ENCODE data around the gene PROKR2.

Gene PROKR2

GRCh38 chr20:5290596-5290995, 26.2 kb downstream of the PROKR2 start:
- H2AK5ac ChIP-seq (ENCODE audit: low read length, severe bottlenecking): no peak overlapping the region
- H2BK5ac ChIP-seq (ENCODE audit: low read depth, low read length, poor library complexity, severe bottlenecking): no peak overlapping the region
- no peak overlapping the region for H3K18ac ChIP-seq (ENCODE audit: low read depth in 1 of 2, low read length in 2 of 2)
- WGBS: 79% methylated on average over 3 of the region's 6 CpGs
- no peak for DNase-seq
- H3K79me1 ChIP-seq (replicated peaks; ENCODE audit: low read length, poor library complexity, severe bottlenecking): no peaks in the 10 kb centered on the region
- H3K9ac ChIP-seq (ENCODE audit: low read length): no peak overlapping the region
- H3K27me3 ChIP-seq (ENCODE audit: control insufficient read depth in 1 of 2, insufficient read depth in 1 of 2, low read length in 2 of 2): peaks cover 0 to 5% of the 10 kb centered on the region in 2 experiments
- H4K91ac ChIP-seq (ENCODE audit: low read length): no peak overlapping the region
- no peak overlapping the region for H2BK15ac ChIP-seq (ENCODE audit: low read depth, poor library complexity, severe bottlenecking)
- H3K4me2 ChIP-seq (ENCODE audit: low read length, poor library complexity, severe bottlenecking): no peak overlapping the region
- H3K36me3 ChIP-seq (ENCODE audit: control insufficient read depth in 1 of 2, insufficient read depth in 2 of 2, low read depth in 1 of 2, low read length in 2 of 2): no peaks in the 10 kb centered on the region
- H2BK12ac ChIP-seq (ENCODE audit: low read length in 2 of 2): no peak overlapping the region
- no peak overlapping the region for H3K4ac ChIP-seq (ENCODE audit: low read depth in 1 of 2, low read length in 2 of 2)
- H3K9me3 ChIP-seq (ENCODE audit: control insufficient read depth, low read length): no peaks in the 10 kb centered on the region
- H2AFZ ChIP-seq (ENCODE audit: low read depth, low read length): no peak overlapping the region
- H3K23ac ChIP-seq (ENCODE audit: low read length in 2 of 2): no peak overlapping the region
- H2BK120ac ChIP-seq (ENCODE audit: low read depth, low read length): no peak overlapping the region
- H3K4me1 ChIP-seq (ENCODE audit: control insufficient read depth, insufficient read depth, low read depth, low read length): no peaks in the 10 kb centered on the region
- no peak overlapping the region for H3K4me3 ChIP-seq (ENCODE audit: insufficient read depth in 1 of 2, low read depth in 1 of 2, low read length in 2 of 2)
- no peak overlapping the region for H3K14ac ChIP-seq (ENCODE audit: low read length in 2 of 2)
- H3K27ac ChIP-seq (ENCODE audit: low read length, poor library complexity, severe bottlenecking): no peak overlapping the region
- H4K8ac ChIP-seq (ENCODE audit: low read length): no peak overlapping the region

GRCh38 chr20:5282561-5282960, 34.2 kb downstream of the PROKR2 start:
- no peak overlapping the region for H2AFZ ChIP-seq (ENCODE audit: low read depth, low read length)
- H2AK5ac ChIP-seq (ENCODE audit: low read length, severe bottlenecking): no peak overlapping the region
- H3K79me1 ChIP-seq (replicated peaks; ENCODE audit: low read length, poor library complexity, severe bottlenecking): no peaks in the 10 kb centered on the region
- no peak overlapping the region for H3K27ac ChIP-seq (ENCODE audit: low read length, poor library complexity, severe bottlenecking)
- no peak overlapping the region for H3K23ac ChIP-seq (ENCODE audit: low read length in 2 of 2)
- H3K9ac ChIP-seq (ENCODE audit: low read length): no peak overlapping the region
- no peak overlapping the region for H4K91ac ChIP-seq (ENCODE audit: low read length)
- H3K4me3 ChIP-seq (ENCODE audit: insufficient read depth in 1 of 2, low read depth in 1 of 2, low read length in 2 of 2): no peak overlapping the region
- no peak overlapping the region for H3K18ac ChIP-seq (ENCODE audit: low read depth in 1 of 2, low read length in 2 of 2)
- H2BK120ac ChIP-seq (ENCODE audit: low read depth, low read length): no peak overlapping the region
- no peaks in the 10 kb centered on the region for H3K4me1 ChIP-seq (ENCODE audit: control insufficient read depth, insufficient read depth, low read depth, low read length)
- WGBS: 78% methylated on average over 3 of the region's 4 CpGs
- no peak for DNase-seq
- no peak overlapping the region for H2BK5ac ChIP-seq (ENCODE audit: low read depth, low read length, poor library complexity, severe bottlenecking)
- H3K4ac ChIP-seq (ENCODE audit: low read depth in 1 of 2, low read length in 2 of 2): no peak overlapping the region
- no peaks in the 10 kb centered on the region for H3K27me3 ChIP-seq (ENCODE audit: control insufficient read depth in 1 of 2, insufficient read depth in 1 of 2, low read length in 2 of 2)
- H4K8ac ChIP-seq (ENCODE audit: low read length): no peak overlapping the region
- H2BK12ac ChIP-seq (ENCODE audit: low read length in 2 of 2): no peak overlapping the region
- H3K4me2 ChIP-seq (ENCODE audit: low read length, poor library complexity, severe bottlenecking): no peak overlapping the region
- no peak overlapping the region for H2BK15ac ChIP-seq (ENCODE audit: low read depth, poor library complexity, severe bottlenecking)
- H3K9me3 ChIP-seq (ENCODE audit: control insufficient read depth, low read length): no peaks in the 10 kb centered on the region
- no peaks in the 10 kb centered on the region for H3K36me3 ChIP-seq (ENCODE audit: control insufficient read depth in 1 of 2, insufficient read depth in 2 of 2, low read depth in 1 of 2, low read length in 2 of 2)
- no peak overlapping the region for H3K14ac ChIP-seq (ENCODE audit: low read length in 2 of 2)

GRCh38 chr20:5279661-5280060, 37.1 kb downstream of the PROKR2 start:
- H3K14ac ChIP-seq (ENCODE audit: low read length in 2 of 2): no peak overlapping the region
- no peaks in the 10 kb centered on the region for H3K36me3 ChIP-seq (ENCODE audit: control insufficient read depth in 1 of 2, insufficient read depth in 2 of 2, low read depth in 1 of 2, low read length in 2 of 2)
- H2AFZ ChIP-seq (ENCODE audit: low read depth, low read length): no peak overlapping the region
- no peak overlapping the region for H3K4me2 ChIP-seq (ENCODE audit: low read length, poor library complexity, severe bottlenecking)
- H3K4me3 ChIP-seq (ENCODE audit: insufficient read depth in 1 of 2, low read depth in 1 of 2, low read length in 2 of 2): no peak overlapping the region
- no peaks in the 10 kb centered on the region for H3K9me3 ChIP-seq (ENCODE audit: control insufficient read depth, low read length)
- DNase-seq: no peak
- no peak overlapping the region for H2BK15ac ChIP-seq (ENCODE audit: low read depth, poor library complexity, severe bottlenecking)
- H2AK5ac ChIP-seq (ENCODE audit: low read length, severe bottlenecking): no peak overlapping the region
- H2BK12ac ChIP-seq (ENCODE audit: low read length in 2 of 2): no peak overlapping the region
- H3K4me1 ChIP-seq (ENCODE audit: control insufficient read depth, insufficient read depth, low read depth, low read length): no peaks in the 10 kb centered on the region
- H2BK120ac ChIP-seq (ENCODE audit: low read depth, low read length): no peak overlapping the region
- no peaks in the 10 kb centered on the region for H3K27me3 ChIP-seq (ENCODE audit: control insufficient read depth in 1 of 2, insufficient read depth in 1 of 2, low read length in 2 of 2)
- H3K79me1 ChIP-seq (replicated peaks; ENCODE audit: low read length, poor library complexity, severe bottlenecking): no peaks in the 10 kb centered on the region
- no peak overlapping the region for H3K18ac ChIP-seq (ENCODE audit: low read depth in 1 of 2, low read length in 2 of 2)
- no peak overlapping the region for H3K4ac ChIP-seq (ENCODE audit: low read depth in 1 of 2, low read length in 2 of 2)
- no peak overlapping the region for H4K8ac ChIP-seq (ENCODE audit: low read length)
- H2BK5ac ChIP-seq (ENCODE audit: low read depth, low read length, poor library complexity, severe bottlenecking): no peak overlapping the region
- H3K23ac ChIP-seq (ENCODE audit: low read length in 2 of 2): no peak overlapping the region
- H4K91ac ChIP-seq (ENCODE audit: low read length): no peak overlapping the region
- H3K27ac ChIP-seq (ENCODE audit: low read length, poor library complexity, severe bottlenecking): no peak overlapping the region
- H3K9ac ChIP-seq (ENCODE audit: low read length): no peak overlapping the region

DNA sequence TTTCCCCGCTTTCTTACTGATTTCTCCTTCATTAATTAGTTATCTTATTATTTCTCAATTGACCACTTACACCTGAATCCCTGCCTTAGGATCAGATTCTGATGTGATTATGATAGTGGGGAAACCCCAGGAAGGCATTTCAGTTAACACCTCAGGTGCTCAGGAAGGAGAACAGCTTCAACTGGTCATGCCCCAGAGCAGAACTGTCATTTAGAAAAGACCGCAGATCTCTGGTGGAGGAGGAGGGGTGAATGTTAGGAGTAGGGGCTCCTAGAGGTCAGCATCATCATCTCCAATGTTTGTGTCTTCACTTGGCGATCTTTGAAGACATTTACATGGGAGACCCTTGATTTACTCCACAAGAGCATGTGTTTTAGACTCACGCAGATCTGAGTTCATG, 44.5 kb downstream of the PROKR2 start:
- no peak overlapping the region for H2BK12ac ChIP-seq (ENCODE audit: low read length in 2 of 2)
- no peak overlapping the region for H2AFZ ChIP-seq (ENCODE audit: low read depth, low read length)
- H4K8ac ChIP-seq (ENCODE audit: low read length): no peak overlapping the region
- H2AK5ac ChIP-seq (ENCODE audit: low read length, severe bottlenecking): no peak overlapping the region
- WGBS: 76% methylated on average over 2 of the region's 4 CpGs
- H2BK120ac ChIP-seq (ENCODE audit: low read depth, low read length): no peak overlapping the region
- DNase-seq: no peak
- H3K27ac ChIP-seq (ENCODE audit: low read length, poor library complexity, severe bottlenecking): no peak overlapping the region
- H3K79me1 ChIP-seq (replicated peaks; ENCODE audit: low read length, poor library complexity, severe bottlenecking): no peaks in the 10 kb centered on the region
- peaks cover 0 to 2% of the 10 kb centered on the region in 2 experiments for H3K27me3 ChIP-seq (ENCODE audit: control insufficient read depth in 1 of 2, insufficient read depth in 1 of 2, low read length in 2 of 2)
- H3K23ac ChIP-seq (ENCODE audit: low read length in 2 of 2): no peak overlapping the region
- no peak overlapping the region for H3K18ac ChIP-seq (ENCODE audit: low read depth in 1 of 2, low read length in 2 of 2)
- no peak overlapping the region for H2BK15ac ChIP-seq (ENCODE audit: low read depth, poor library complexity, severe bottlenecking)
- H3K4ac ChIP-seq (ENCODE audit: low read depth in 1 of 2, low read length in 2 of 2): no peak overlapping the region
- no peak overlapping the region for H3K9ac ChIP-seq (ENCODE audit: low read length)
- no peak overlapping the region for H3K4me3 ChIP-seq (ENCODE audit: insufficient read depth in 1 of 2, low read depth in 1 of 2, low read length in 2 of 2)
- H3K14ac ChIP-seq (ENCODE audit: low read length in 2 of 2): no peak overlapping the region
- no peak overlapping the region for H2BK5ac ChIP-seq (ENCODE audit: low read depth, low read length, poor library complexity, severe bottlenecking)
- H3K4me1 ChIP-seq (ENCODE audit: control insufficient read depth, insufficient read depth, low read depth, low read length): no peaks in the 10 kb centered on the region
- H3K4me2 ChIP-seq (ENCODE audit: low read length, poor library complexity, severe bottlenecking): no peak overlapping the region
- no peaks in the 10 kb centered on the region for H3K9me3 ChIP-seq (ENCODE audit: control insufficient read depth, low read length)
- no peaks in the 10 kb centered on the region for H3K36me3 ChIP-seq (ENCODE audit: control insufficient read depth in 1 of 2, insufficient read depth in 2 of 2, low read depth in 1 of 2, low read length in 2 of 2)
- no peak overlapping the region for H4K91ac ChIP-seq (ENCODE audit: low read length)
